ENCODE results near the gene ZNF787. TPM values are rescaled to one million over a fixed set of nuclear protein-coding genes. Genes with fewer than 3 reads are reported as not detected.

Gene ZNF787
- total and polyA plus RNA-seq, 2 of the 13 experiments (the other 11 are each of a cell fraction or from before 2014, with no cell fraction given): 15.1 to 42.8 TPM

DNA sequence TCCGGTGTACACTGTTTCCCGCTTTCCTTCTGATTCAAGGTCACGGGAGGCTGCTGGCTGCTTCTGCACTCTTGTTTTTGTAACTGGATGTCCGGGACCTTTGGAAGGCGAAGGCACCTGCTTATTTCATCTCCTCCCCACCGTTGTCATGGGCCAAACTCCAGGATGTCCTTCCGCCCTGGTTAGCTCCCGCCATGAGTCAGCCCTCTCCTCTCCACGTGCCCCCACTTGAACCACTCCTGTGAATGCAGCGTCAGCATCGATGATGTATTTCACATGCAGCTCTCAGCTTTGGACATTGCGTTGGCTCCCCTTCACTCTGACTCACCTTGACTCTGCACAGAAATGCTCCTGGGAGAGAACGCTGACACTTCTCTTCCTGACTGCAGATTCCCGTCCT, 49.2 kb upstream of the ZNF787 start (continued):
- TF ChIP-seq CEBPB (IDR thresholded peaks at IDR 0.05; ENCODE audit: borderline replicate concordance, low read depth, low read length) (peak; percentile 66), ERF (CRISPR knock-in tag; IDR thresholded peaks at IDR 0.05) (peak; percentile 83; the same call in 1 of the 2 replicates), MED13 (CRISPR knock-in tag; IDR thresholded peaks at IDR 0.05) (no peak), EED (CRISPR knock-in tag; IDR thresholded peaks at IDR 0.05) (no peak), TGIF2 (CRISPR knock-in tag; IDR thresholded peaks at IDR 0.05) (peak; percentile 69; the same call in 1 of the 2 replicates), MXD4 (CRISPR knock-in tag; IDR thresholded peaks at IDR 0.05) (peak; percentile 89), ZEB1 (IDR thresholded peaks at IDR 0.05; ENCODE audit: insufficient replicate concordance, low read depth) (peak; percentile 41), ZNF460 (CRISPR knock-in tag; IDR thresholded peaks at IDR 0.05; ENCODE audit: borderline replicate concordance) (no peak), ZNF501 (CRISPR knock-in tag; IDR thresholded peaks at IDR 0.05) (no peak; the same call in 1 of the 2 replicates), ZNF30 (CRISPR knock-in tag; IDR thresholded peaks at IDR 0.05) (no peak), ATF7 (IDR thresholded peaks at IDR 0.05) (peak; percentile 43; the same call in 1 of the 2 replicates), ATF7 (CRISPR knock-in tag; IDR thresholded peaks at IDR 0.05) (0 out of 2 replicates have a peak, but pooled peaks have one; percentile 46), TCF7 (IDR thresholded peaks at IDR 0.05; ENCODE audit: low read depth) (no peak), YEATS4 (CRISPR knock-in tag; IDR thresholded peaks at IDR 0.05; ENCODE audit: borderline replicate concordance) (peak; percentile 61; the same call in 1 of the 2 replicates), NR3C1 (CRISPR knock-in tag; IDR thresholded peaks at IDR 0.05) (no peak), MIER3 (CRISPR knock-in tag; IDR thresholded peaks at IDR 0.05; ENCODE audit: borderline replicate concordance) (peak; percentile 88; the same call in 1 of the 2 replicates), ZFP36L1 (CRISPR knock-in tag; IDR thresholded peaks at IDR 0.05) (0 out of 2 replicates have a peak, but pooled peaks have one; percentile 44)
- TF ChIP-seq, protein P1, sequence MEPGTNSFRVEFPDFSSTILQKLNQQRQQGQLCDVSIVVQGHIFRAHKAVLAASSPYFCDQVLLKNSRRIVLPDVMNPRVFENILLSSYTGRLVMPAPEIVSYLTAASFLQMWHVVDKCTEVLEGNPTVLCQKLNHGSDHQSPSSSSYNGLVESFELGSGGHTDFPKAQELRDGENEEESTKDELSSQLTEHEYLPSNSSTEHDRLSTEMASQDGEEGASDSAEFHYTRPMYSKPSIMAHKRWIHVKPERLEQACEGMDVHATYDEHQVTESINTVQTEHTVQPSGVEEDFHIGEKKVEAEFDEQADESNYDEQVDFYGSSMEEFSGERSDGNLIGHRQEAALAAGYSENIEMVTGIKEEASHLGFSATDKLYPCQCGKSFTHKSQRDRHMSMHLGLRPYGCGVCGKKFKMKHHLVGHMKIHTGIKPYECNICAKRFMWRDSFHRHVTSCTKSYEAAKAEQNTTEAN (CRISPR knock-in tag; conservative IDR thresholded peaks at IDR 0.05): 0 out of 2 replicates have a peak, but pooled peaks have one; percentile 42
- TF ChIP-seq, protein P2, sequence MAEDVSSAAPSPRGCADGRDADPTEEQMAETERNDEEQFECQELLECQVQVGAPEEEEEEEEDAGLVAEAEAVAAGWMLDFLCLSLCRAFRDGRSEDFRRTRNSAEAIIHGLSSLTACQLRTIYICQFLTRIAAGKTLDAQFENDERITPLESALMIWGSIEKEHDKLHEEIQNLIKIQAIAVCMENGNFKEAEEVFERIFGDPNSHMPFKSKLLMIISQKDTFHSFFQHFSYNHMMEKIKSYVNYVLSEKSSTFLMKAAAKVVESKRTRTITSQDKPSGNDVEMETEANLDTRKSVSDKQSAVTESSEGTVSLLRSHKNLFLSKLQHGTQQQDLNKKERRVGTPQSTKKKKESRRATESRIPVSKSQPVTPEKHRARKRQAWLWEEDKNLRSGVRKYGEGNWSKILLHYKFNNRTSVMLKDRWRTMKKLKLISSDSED (CRISPR knock-in tag; IDR thresholded peaks at IDR 0.05): no peak
- TF ChIP-seq, protein P3, sequence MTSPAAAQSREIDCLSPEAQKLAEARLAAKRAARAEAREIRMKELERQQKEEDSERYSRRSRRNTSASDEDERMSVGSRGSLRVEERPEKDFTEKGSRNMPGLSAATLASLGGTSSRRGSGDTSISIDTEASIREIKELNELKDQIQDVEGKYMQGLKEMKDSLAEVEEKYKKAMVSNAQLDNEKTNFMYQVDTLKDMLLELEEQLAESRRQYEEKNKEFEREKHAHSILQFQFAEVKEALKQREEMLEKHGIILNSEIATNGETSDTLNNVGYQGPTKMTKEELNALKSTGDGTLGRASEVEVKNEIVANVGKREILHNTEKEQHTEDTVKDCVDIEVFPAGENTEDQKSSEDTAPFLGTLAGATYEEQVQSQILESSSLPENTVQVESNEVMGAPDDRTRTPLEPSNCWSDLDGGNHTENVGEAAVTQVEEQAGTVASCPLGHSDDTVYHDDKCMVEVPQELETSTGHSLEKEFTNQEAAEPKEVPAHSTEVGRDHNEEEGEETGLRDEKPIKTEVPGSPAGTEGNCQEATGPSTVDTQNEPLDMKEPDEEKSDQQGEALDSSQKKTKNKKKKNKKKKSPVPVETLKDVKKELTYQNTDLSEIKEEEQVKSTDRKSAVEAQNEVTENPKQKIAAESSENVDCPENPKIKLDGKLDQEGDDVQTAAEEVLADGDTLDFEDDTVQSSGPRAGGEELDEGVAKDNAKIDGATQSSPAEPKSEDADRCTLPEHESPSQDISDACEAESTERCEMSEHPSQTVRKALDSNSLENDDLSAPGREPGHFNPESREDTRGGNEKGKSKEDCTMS (CRISPR knock-in tag; conservative IDR thresholded peaks at IDR 0.05): no peak
- TF ChIP-seq, protein P4, sequence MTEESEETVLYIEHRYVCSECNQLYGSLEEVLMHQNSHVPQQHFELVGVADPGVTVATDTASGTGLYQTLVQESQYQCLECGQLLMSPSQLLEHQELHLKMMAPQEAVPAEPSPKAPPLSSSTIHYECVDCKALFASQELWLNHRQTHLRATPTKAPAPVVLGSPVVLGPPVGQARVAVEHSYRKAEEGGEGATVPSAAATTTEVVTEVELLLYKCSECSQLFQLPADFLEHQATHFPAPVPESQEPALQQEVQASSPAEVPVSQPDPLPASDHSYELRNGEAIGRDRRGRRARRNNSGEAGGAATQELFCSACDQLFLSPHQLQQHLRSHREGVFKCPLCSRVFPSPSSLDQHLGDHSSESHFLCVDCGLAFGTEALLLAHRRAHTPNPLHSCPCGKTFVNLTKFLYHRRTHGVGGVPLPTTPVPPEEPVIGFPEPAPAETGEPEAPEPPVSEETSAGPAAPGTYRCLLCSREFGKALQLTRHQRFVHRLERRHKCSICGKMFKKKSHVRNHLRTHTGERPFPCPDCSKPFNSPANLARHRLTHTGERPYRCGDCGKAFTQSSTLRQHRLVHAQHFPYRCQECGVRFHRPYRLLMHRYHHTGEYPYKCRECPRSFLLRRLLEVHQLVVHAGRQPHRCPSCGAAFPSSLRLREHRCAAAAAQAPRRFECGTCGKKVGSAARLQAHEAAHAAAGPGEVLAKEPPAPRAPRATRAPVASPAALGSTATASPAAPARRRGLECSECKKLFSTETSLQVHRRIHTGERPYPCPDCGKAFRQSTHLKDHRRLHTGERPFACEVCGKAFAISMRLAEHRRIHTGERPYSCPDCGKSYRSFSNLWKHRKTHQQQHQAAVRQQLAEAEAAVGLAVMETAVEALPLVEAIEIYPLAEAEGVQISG (CRISPR knock-in tag; IDR thresholded peaks at IDR 0.05): peak; percentile 77
- TF ChIP-seq, protein P5, sequence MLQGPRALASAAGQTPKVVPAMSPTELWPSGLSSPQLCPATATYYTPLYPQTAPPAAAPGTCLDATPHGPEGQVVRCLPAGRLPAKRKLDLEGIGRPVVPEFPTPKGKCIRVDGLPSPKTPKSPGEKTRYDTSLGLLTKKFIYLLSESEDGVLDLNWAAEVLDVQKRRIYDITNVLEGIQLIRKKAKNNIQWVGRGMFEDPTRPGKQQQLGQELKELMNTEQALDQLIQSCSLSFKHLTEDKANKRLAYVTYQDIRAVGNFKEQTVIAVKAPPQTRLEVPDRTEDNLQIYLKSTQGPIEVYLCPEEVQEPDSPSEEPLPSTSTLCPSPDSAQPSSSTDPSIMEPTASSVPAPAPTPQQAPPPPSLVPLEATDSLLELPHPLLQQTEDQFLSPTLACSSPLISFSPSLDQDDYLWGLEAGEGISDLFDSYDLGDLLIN (CRISPR knock-in tag; IDR thresholded peaks at IDR 0.05; ENCODE audit: borderline replicate concordance): no peak

All from HepG2 (cell line).